Natural killer cell (primary cell): Measurements from ENCODE around the gene IKZF2. TPM values are rescaled to one million over a fixed set of nuclear protein-coding genes. Genes with fewer than 3 reads are reported as not detected.
A peak's percentile ranks its signal among the peaks of the same experiment; 100 is the strongest.

Experiments
- ATAC-seq, 3 donors: fragments of 150-1000 bp in 2 of 3; fragments of 200-7000 bp in 1 of 3; cut with Tn5 transposase; 1 replicate in 1 of 3; 2 replicates in 2 of 3; pipeline ENCODE4 v1.10.0; 2021; ENCODE audit warnings: mild to moderate bottlenecking in 2 of 3, moderate library complexity in 2 of 3
- DNase-seq, 2 donors: peaks; one replicate each; pipeline versions ENCODE4 v3.0.0 to v3.0.0-alpha.2; 2013 to 2021; ENCODE audit warnings: mixed read lengths in 1 of 2
- H3K27ac ChIP-seq: one replicate; pipeline ENCODE4 v1.5.1; 2013; ENCODE audit warnings: mild to moderate bottlenecking, low read length
- H3K27me3 ChIP-seq: one replicate; pipeline ENCODE4 v1.6.1; 2013; ENCODE audit warnings: low read length; ENCODE audit not compliant: control insufficient read depth, insufficient read depth
- H3K36me3 ChIP-seq: one replicate; pipeline ENCODE4 v1.6.1; 2013; ENCODE audit warnings: low read length; ENCODE audit not compliant: control insufficient read depth, insufficient read depth
- H3K4me1 ChIP-seq: one replicate; pipeline ENCODE4 v1.6.1; 2013; ENCODE audit warnings: low read length; ENCODE audit not compliant: control insufficient read depth, insufficient read depth
- H3K4me3 ChIP-seq: one replicate; pipeline ENCODE4 v1.5.1; 2013; ENCODE audit warnings: low read length
- H3K9me3 ChIP-seq: one replicate; pipeline ENCODE4 v1.6.1; 2013; ENCODE audit warnings: low read length; ENCODE audit not compliant: control insufficient read depth, insufficient read depth
- H3K27ac Mint-ChIP-seq, 2 donors: one replicate each; pipeline ENCODE4 v1.8.0; 2022; ENCODE audit warnings: mild to moderate bottlenecking in 2 of 2, mixed read lengths in 2 of 2, moderate library complexity in 1 of 2
- H3K27me3 Mint-ChIP-seq, 2 donors: one replicate each; pipeline ENCODE4 v1.8.0; 2022; ENCODE audit warnings: low read depth in 2 of 2, mixed read lengths in 2 of 2
- H3K36me3 Mint-ChIP-seq: one replicate; pipeline ENCODE4 v1.8.0; 2022; ENCODE audit warnings: mixed read lengths
- H3K4me1 Mint-ChIP-seq, 2 donors: one replicate each; pipeline ENCODE4 v1.8.0; 2022; ENCODE audit warnings: mixed read lengths in 2 of 2
- H3K4me3 Mint-ChIP-seq: one replicate; pipeline ENCODE4 v1.8.0; 2022; ENCODE audit warnings: mild to moderate bottlenecking, moderate library complexity, mixed read lengths
- H3K9me3 Mint-ChIP-seq, 2 donors: one replicate each; pipeline ENCODE4 v1.8.0; 2022; ENCODE audit warnings: mixed read lengths in 2 of 2
- CTCF ChIP-seq: fragments of 200-600 bp; IDR thresholded peaks from one replicate; pipeline ENCODE4 v1.8.0; 2022; ENCODE audit warnings: antibody characterized with exemption
- WGBS: methylation state at CpG from one replicate; pipeline ENCODE4 v1.1.7; 2013; ENCODE audit warnings: missing lambda C conversion rate; ENCODE audit not compliant: insufficient coverage; 5-methylcytosine and 5-hydroxymethylcytosine counted together
- intact Hi-C: fragments of 100-400 bp; cut with micrococcal nuclease; formaldehyde crosslinking; loops from one replicate; pipeline ENCODE4 v1.14.2; 2022
- total RNA-seq, 4 donors: library from RNA; stranded (reverse); fragments of 120-200 nt in 1 of 4; gene quantifications; one replicate each; pipeline versions ENCODE4 v1.2.3 to v1.2.4, GENCODE V29; 2013 to 2022

IKZF2 gene
- 100 to 1,000 TPM in 2 of 3 donors, 10 to 100 TPM in 1; 74.4 to 162 (median 133) TPM for total RNA-seq
- total RNA-seq (2013) = 163 TPM

GRCh38 chr2:213151437-213152064, at the start of gene IKZF2:
TSS of gene IKZF2 (minus strand) at chr2:213151612. CDS start at chr2:213148629, 2,983 bp downstream.
- Histone ChIP-seq H3K4me1 (no peaks in the 10 kb centered on the region), H3K4me3 (peak within 1 kb of the TSS; percentile 92), H3K36me3 (no peaks in the 10 kb centered on the region), H3K27ac (peak within 1 kb of the TSS; percentile 96), H3K9me3 (no peaks in the 10 kb centered on the region), H3K27me3 (no peaks in the 10 kb centered on the region)
- peak; percentile 80 to 93 for DNase-seq
- peak within 1 kb of the TSS; percentile 98 for H3K4me3 Mint-ChIP-seq
- no peak for TF ChIP-seq CTCF
- no peaks in the 10 kb centered on the region for H3K36me3 Mint-ChIP-seq
- WGBS = under 1% methylated on average over 86 of the region's 87 CpGs
- intact Hi-C loops = loop anchor here (1.0 to 5.0 kb wide), 5 partner anchors 47 to 336 kb away; no protein-coding TSS in a partner anchor
- peak within 1 kb of the TSS; percentile 91 to 93 for H3K27ac Mint-ChIP-seq
- H3K9me3 Mint-ChIP-seq = no peaks in the 10 kb centered on the region
- ATAC-seq = peak; percentile 72 to 91 (median 79)
- no peaks in the 10 kb centered on the region for H3K27me3 Mint-ChIP-seq
- H3K4me1 Mint-ChIP-seq = peaks cover 55 to 64% of the 10 kb centered on the region in 2 donors

GRCh38 chr2:213199871-213200270, 48.5 kb upstream of the IKZF2 start:
- no peaks in the 10 kb centered on the region for H3K4me1 Mint-ChIP-seq
- no peaks in the 10 kb centered on the region for H3K36me3 Mint-ChIP-seq
- H3K27me3 Mint-ChIP-seq = no peaks in the 10 kb centered on the region
- TF ChIP-seq CTCF = no peak
- H3K27ac ChIP-seq = no peak overlapping the region
- no peaks in the 10 kb centered on the region for H3K9me3 ChIP-seq
- ATAC-seq (no peak), DNase-seq (no peak)
- no peaks in the 10 kb centered on the region for H3K4me1 ChIP-seq
- H3K27ac Mint-ChIP-seq = no peak overlapping the region
- H3K4me3 Mint-ChIP-seq = no peak overlapping the region
- no peak overlapping the region for H3K4me3 ChIP-seq
- H3K9me3 Mint-ChIP-seq = peaks cover 2 to 4% of the 10 kb centered on the region in 2 donors
- H3K36me3 ChIP-seq = no peaks in the 10 kb centered on the region
- no peaks in the 10 kb centered on the region for H3K27me3 ChIP-seq
- intact Hi-C loops = no loop called here

- WGBS = 82% methylated on average over 16 of the region's 16 CpGs
- no peak for DNase-seq
Observed at GRCh38 chr2:213189001-213189899, 37.8 kb upstream of the IKZF2 start.

More at GRCh38 chr2:213189001-213189899, 37.8 kb upstream of the IKZF2 start:
- Mint-ChIP-seq H3K27ac (no peak overlapping the region), H3K4me3 (no peak overlapping the region), H3K9me3 (no peaks in the 10 kb centered on the region), H3K36me3 (no peaks in the 10 kb centered on the region), H3K4me1 (no peaks in the 10 kb centered on the region), H3K27me3 (peaks cover 0 to 3% of the 10 kb centered on the region in 2 donors)
- H3K36me3 ChIP-seq = no peaks in the 10 kb centered on the region
- TF ChIP-seq CTCF = no peak
- intact Hi-C loops = no loop called here
- H3K9me3 ChIP-seq = no peaks in the 10 kb centered on the region
- no peaks in the 10 kb centered on the region for H3K4me1 ChIP-seq
- no peak for ATAC-seq
- H3K4me3 ChIP-seq = no peak overlapping the region
- H3K27me3 ChIP-seq = no peaks in the 10 kb centered on the region
- no peak overlapping the region for H3K27ac ChIP-seq
